GM18505 (cell line): Measurements from ENCODE around the gene SP140L.

ENCODE experiments used
- ATAC-seq: cut with Tn5 transposase; IDR thresholded peaks from one replicate; pipeline ENCODE4 v1.9.1; 2021; ENCODE audit not compliant: unreplicated experiment
- POLR2A ChIP-seq: IDR thresholded peaks from 4 replicates; pipeline ENCODE4 v1.6.1; 2011; ENCODE audit warnings: borderline replicate concordance; ENCODE audit not compliant: insufficient read depth, insufficient read length; ENCODE audit errors: extremely low read depth

SP140L gene

DNA sequence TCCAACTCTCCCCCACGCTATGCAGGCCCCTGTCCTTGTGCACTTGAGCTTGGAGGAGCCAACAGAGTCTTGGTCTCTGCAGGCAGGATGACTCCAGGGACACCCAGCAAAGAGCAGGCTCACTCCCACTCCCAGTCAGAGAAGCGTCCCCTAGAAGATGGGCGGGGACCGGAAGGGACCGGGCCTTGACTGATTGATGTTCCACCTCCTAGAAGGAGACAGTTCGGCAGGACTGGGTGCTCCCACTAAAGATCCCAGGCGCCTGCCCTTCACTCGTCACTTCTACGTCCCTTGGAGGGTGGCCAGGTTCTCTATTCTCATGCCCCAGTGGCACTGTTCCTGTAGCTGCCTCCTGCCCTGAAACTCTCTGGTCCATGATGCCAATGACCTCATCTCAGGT, 85.9 kb downstream of the SP140L start:
- ATAC-seq = no peak
- no peak for TF ChIP-seq POLR2A

DNA sequence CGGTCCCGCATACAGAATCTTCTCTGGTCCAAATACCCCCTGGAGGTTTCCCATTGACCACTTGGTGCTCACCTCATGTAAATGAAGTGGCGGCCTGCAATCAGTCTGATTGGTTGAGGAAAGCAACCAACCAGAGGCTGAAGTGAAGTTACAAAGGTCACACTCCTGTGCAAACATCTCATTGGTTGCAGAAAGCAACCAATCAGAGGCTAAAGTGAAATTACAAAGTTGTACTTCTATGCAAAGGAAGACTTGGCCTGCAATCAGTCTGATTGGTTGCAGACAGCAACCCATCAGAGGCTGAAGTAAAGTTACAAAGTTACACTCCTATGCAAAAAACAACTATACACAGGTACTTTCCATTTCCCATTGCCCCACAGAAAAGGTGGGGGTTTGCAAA, 86.5 kb downstream of the SP140L start:
- no peak for TF ChIP-seq POLR2A
- no peak for ATAC-seq

DNA sequence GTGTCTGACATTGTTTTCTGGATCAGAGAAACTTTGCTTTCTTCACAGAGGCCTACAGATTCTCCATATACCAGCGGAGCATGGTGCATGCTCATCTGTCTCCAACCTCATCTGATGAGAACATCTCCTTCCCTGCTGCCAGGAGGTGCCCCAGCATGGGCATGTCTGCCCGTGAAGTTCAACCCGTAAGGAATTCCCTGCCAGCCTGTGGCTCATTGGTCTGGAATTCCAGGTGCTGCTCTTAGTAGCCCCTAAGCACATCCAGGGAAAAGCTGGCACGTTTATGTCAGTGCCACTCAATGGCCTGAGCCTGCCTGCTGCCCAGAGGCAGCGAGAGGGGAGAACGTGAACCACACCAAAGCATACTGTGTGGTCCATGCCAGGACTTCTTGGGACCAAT, 87.3 kb downstream of the SP140L start:
- TF ChIP-seq POLR2A = no peak
- no peak for ATAC-seq

DNA sequence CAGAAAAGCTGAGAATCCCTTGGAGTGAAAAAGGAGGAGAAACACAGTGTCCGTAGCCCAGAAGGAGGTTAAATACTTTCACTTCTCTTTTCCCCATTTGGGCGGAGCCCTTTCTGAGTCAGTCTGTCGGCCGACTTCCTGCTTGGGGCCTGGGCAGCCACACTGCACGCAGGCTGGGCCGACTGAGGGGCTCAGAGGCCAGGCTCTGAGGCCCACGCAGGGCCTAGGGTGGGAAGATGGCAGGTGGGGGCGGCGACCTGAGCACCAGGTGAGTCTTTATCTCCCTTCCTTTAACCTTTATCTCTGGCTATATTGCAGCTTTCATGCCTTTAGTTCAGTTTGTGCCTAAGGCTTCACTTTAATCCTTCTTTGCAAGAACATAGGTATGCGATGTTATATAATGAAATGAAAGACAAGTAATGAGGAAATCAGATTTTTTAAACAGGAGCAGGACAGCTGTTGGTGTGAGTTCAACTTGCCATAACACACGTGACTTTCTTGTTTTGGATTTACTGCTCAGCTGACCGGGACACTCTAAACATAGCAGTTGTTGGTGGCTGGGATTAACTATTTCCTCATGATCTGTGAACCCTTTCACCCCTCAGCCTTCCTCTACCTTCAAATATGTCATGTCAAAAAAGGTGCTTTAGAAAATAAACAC, 89.2 kb downstream of the SP140L start, which contains the start of gene SP100:
Gene SP100 (plus strand): TSS at position 141 of the 661 bp plus-strand sequence. CDS start 96 bp downstream, at position 237.
- ATAC-seq = peak; percentile 72
- peak; percentile 95 for TF ChIP-seq POLR2A

- no peak for TF ChIP-seq POLR2A
- ATAC-seq = no peak
Measured at GRCh38 chr2:230417436-230417835, 90.4 kb downstream of the SP140L start.

DNA sequence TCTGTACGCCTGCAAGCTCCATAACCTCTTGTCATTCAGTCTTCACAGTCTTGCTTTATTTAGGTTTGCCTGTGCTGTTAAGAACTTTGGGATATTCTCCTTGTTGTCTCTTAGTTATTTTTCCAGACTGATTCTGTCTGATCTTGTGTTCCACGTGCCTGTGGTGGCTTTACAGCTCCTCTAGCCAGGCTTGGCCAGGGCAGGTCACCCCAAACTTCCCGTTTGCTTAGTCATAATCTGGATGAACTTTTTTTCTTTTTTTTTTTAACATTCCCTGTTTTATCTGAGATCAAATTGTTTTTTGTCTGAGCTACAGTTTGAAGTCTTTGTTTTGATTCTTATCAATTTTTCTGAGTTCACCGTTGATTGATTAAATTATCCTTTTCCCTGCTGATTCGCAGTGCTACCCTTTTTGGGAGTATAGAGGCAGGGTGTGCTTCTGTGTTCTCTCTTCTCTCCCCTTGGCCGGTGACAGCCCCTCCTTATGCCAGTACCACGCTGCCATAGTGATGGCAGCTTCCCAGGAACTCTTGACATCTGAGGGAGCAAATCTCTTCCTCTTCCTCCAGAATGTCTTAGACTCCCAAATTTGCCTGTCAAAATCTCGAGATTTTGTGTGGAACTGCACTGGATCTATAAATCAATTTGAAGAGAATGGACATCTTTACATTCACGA, 91.5 kb downstream of the SP140L start:
- TF ChIP-seq POLR2A = no peak
- ATAC-seq = no peak

DNA sequence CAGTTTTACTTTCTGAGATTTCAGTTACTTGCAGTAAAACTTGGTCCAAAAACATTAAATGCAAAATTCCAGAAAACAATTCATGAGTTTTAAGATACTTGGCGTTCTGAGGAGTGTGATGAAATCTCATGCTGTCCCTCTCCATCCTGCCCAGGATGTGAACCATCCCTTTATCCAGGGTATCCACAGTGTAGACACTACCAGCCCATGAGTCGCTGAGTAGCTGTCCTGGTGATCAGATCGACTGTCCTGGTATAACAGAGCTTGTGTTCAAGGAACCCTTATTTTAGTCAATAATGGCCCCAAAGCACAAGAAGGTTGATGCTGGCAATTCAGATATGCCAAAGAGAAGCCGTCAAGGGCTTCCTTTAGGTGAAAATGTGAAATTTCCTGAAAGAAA, 92.2 kb downstream of the SP140L start:
- no peak for TF ChIP-seq POLR2A
- ATAC-seq = no peak

GRCh38 chr2:230422149-230422548, 95.2 kb downstream of the SP140L start:
- no peak for TF ChIP-seq POLR2A
- no peak for ATAC-seq

DNA sequence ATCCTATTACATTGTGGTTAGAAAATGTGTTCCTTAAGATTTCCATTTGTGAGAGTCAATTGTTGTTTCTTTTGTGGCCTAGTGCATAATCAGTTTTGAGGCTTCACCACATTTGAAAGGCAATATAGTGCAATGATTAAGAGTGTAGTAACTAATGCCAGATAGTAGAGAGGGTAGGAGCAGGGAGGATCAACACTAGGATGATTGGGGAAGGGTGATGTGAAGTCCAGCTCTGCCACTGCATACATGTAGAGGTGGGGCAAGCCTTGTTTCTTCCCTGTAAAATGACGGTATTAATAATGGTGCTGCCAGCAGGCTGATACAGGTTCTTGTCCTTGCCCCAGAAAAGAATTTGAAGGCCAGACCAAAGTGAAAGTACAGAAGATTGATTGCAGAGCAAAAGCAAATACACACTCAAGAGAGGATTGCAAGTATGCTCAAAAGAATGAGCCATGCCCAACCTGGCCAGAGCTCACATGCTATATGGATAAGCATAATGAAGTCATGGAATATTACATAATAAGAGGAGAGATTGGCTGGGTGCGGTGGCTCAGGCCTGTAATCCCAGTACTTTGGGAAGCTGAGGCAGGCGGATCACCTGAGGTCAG, 97.0 kb downstream of the SP140L start:
- ATAC-seq = no peak
- no peak for TF ChIP-seq POLR2A

DNA sequence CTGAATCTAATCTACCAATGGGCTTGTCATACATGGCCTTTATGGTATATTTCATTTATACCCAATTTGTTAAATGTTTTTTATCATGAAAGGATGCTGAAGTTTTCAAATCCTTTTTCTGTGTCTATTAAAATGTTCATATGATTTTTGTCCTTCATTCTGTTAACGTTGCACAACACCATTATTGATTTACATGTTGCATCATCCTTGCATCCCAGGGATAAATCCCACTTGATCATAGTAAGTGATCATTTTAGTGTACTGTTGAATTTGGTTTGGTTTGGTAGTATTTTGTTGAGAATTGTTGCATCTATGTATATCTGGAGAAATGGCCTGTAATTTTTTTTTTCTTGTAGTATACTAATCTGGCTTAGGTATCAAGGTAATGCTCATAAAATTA, 98.4 kb downstream of the SP140L start:
- no peak for TF ChIP-seq POLR2A
- no peak for ATAC-seq

DNA sequence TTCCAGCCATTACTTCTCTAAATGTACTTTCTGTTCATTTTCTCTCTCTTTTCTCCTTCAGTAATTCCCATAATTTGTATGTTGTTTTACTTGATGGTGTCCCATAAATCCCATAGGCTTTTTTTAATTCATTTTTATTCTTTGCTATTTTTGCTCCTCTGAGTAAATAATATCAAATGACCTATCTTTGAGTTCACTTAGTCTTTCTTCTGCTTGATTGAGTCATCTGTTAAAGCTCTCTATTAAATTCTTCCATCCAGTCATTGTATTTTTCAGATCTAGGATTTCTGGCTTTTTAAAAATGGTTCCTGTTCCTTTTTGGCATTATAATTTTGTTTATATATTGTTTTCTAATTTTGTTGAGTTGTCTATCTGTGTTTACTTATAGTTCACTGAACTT, 102.5 kb downstream of the SP140L start:
- TF ChIP-seq POLR2A = no peak
- no peak for ATAC-seq

DNA sequence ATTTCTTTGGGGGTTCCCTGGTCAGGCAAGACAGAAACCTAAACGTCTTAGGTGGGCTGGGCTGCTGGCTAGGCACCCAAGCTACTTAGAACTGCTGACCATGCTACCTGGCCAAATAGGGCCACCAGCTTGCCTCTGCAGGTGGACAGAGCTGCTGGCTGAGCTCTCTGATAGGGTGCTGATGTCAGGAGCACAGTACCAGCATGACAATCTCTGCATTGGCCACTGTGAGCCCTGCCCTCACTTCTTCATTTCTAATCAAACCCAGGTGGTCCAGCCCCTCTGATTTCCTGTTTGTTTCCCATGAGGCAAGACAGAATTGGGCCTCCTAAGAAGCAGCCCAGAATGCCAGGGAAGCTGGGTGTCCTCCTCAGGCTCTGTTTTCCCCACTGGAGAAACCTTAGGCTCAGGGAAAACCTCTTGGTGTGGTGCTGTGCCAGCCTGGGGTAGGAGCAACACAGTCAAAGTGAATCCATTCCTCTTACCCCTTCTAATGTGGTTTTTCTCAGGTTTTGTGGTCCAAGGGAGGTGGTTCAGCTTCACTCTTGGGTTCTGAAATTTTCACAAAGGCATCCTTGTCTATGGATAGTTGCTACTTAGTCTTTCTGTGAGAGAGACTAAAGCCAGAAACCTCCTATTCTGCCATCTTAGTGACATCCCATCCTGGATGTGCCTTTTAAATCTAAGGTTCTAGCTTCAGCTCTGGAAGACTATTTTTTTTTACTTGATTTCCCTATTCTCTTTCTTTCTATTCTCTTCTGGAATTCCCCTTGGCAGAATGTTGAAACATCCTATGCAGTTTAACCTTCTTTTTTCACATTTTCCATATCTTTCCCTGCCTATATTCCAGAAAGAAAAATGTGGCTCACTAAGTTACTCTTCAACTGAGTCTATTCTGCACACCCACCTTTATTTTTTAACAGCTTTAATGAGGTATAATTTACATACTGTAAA, 104.2 kb downstream of the SP140L start:
- no peak for ATAC-seq
- no peak for TF ChIP-seq POLR2A
